GM18508 (cell line): ENCODE data around the gene EPHA4.
"Not testable (repeated sequence)": the region's sequence is repeated elsewhere in the genome, so short reads cannot be mapped to it uniquely, and the experiment has no call there.

Experiments
- ATAC-seq: cut with Tn5 transposase; IDR thresholded peaks from one replicate; pipeline ENCODE4 v1.9.1; 2021; ENCODE audit warnings: moderate number of reproducible peaks; ENCODE audit not compliant: insufficient read depth, unreplicated experiment

Gene EPHA4

GRCh38 chr2:221513232-221513631 lies 58.9 kb downstream of the EPHA4 start:
- no peak for ATAC-seq

- not testable (repeated sequence) for ATAC-seq
Measured at GRCh38 chr2:221511325-221511724, 60.8 kb downstream of the EPHA4 start.

- ATAC-seq, result no peak
Measured at GRCh38 chr2:221506469-221506868, 65.6 kb downstream of the EPHA4 start.

GRCh38 chr2:221505605-221506004 lies 66.5 kb downstream of the EPHA4 start:
- no peak for ATAC-seq

- no peak for ATAC-seq
Measured at GRCh38 chr2:221504905-221505304, 67.2 kb downstream of the EPHA4 start.

- no peak for ATAC-seq
Measured at GRCh38 chr2:221503965-221504364, 68.1 kb downstream of the EPHA4 start.

GRCh38 chr2:221502270-221503010 lies 69.7 kb downstream of the EPHA4 start:
- ATAC-seq, result no peak

- no peak for ATAC-seq
Measured at GRCh38 chr2:221501883-221502269, 70.2 kb downstream of the EPHA4 start.

- no peak for ATAC-seq
Measured at GRCh38 chr2:221501210-221501882, 70.8 kb downstream of the EPHA4 start.

- ATAC-seq, result no peak
Measured at GRCh38 chr2:221500501-221501209, 71.4 kb downstream of the EPHA4 start.

GRCh38 chr2:221495731-221496130 lies 76.4 kb downstream of the EPHA4 start:
- ATAC-seq, result no peak

GRCh38 chr2:221494556-221494955 lies 77.5 kb downstream of the EPHA4 start:
- no peak for ATAC-seq

- ATAC-seq, result no peak
Measured at GRCh38 chr2:221493391-221493790, 78.7 kb downstream of the EPHA4 start.

GRCh38 chr2:221492636-221493035 lies 79.5 kb downstream of the EPHA4 start:
- ATAC-seq, result no peak

- no peak for ATAC-seq
Measured at GRCh38 chr2:221490506-221491060, 81.5 kb downstream of the EPHA4 start.

- ATAC-seq, result no peak
Measured at GRCh38 chr2:221488136-221488807, 83.8 kb downstream of the EPHA4 start.

- ATAC-seq, result no peak
Measured at GRCh38 chr2:221486106-221486505, 86.0 kb downstream of the EPHA4 start.

GRCh38 chr2:221485503-221485870 lies 86.6 kb downstream of the EPHA4 start:
- ATAC-seq, result no peak

GRCh38 chr2:221484761-221485502 lies 87.2 kb downstream of the EPHA4 start:
- ATAC-seq, result no peak
